Loucy (cell line): ENCODE results near the gene GID8.

ENCODE experiments used
- H2AFZ ChIP-seq: fragments of 200-600 bp; sonication (generic); 2 replicates; pipeline ENCODE4 v1.6.0; 2016; ENCODE audit warnings: antibody characterized with exemption, mild to moderate bottlenecking, low read length, moderate library complexity
- H3F3A ChIP-seq: fragments of 200-600 bp; 2 replicates; pipeline ENCODE4 v1.6.0; 2016; ENCODE audit warnings: antibody characterized with exemption, low read depth, mild to moderate bottlenecking
- H3K27me3 ChIP-seq: fragments of 200-600 bp; sonication (generic); 2 replicates; pipeline ENCODE4 v1.6.1; 2014; ENCODE audit warnings: low read length, mild to moderate bottlenecking; ENCODE audit not compliant: insufficient read depth, poor library complexity, severe bottlenecking
- H3K36me3 ChIP-seq: fragments of 200-600 bp; sonication (generic); 2 replicates; pipeline ENCODE4 v1.6.1; 2016; ENCODE audit warnings: low read length; ENCODE audit not compliant: insufficient read depth
- H3K4me1 ChIP-seq: fragments of 200-600 bp; sonication (generic); 2 replicates; pipeline ENCODE4 v1.5.1; 2014; ENCODE audit warnings: low read length, mild to moderate bottlenecking; ENCODE audit not compliant: insufficient read depth, poor library complexity, severe bottlenecking
- H3K4me2 ChIP-seq: fragments of 200-600 bp; sonication (generic); 2 replicates; pipeline ENCODE4 v1.6.0; 2014; ENCODE audit warnings: antibody characterized with exemption, low read length, low read depth, mild to moderate bottlenecking; ENCODE audit not compliant: poor library complexity, severe bottlenecking
- H3K4me3 ChIP-seq: fragments of 200-600 bp; sonication (generic); 2 replicates; pipeline ENCODE4 v1.5.1; 2014; ENCODE audit warnings: low read length, mild to moderate bottlenecking, mixed read lengths; ENCODE audit not compliant: poor library complexity, severe bottlenecking
- H3K79me2 ChIP-seq: fragments of 200-600 bp; sonication (generic); 2 replicates; pipeline ENCODE4 v1.6.1; 2014; ENCODE audit warnings: low read length; ENCODE audit not compliant: insufficient read depth
- H3K9ac ChIP-seq: fragments of 200-600 bp; sonication (generic); 2 replicates; pipeline ENCODE4 v1.6.0; 2014; ENCODE audit warnings: mild to moderate bottlenecking, low read depth, low read length, moderate library complexity; ENCODE audit not compliant: poor library complexity, severe bottlenecking
- H3K9me2 ChIP-seq: fragments of 200-600 bp; sonication (generic); replicated peaks from 2 replicates; pipeline ENCODE4 v1.6.1; 2016; ENCODE audit warnings: low read depth, low read length, mixed read lengths
- H3K9me3 ChIP-seq: fragments of 200-600 bp; sonication (generic); 2 replicates; pipeline ENCODE4 v1.6.1; 2014; ENCODE audit warnings: mild to moderate bottlenecking, antibody characterized with exemption, low read length, low read depth; ENCODE audit not compliant: insufficient read depth
- H4K20me1 ChIP-seq: fragments of 200-600 bp; sonication (generic); 2 replicates; pipeline ENCODE4 v1.6.0; 2014; ENCODE audit warnings: antibody characterized with exemption, low read length, mild to moderate bottlenecking; ENCODE audit not compliant: insufficient read depth, poor library complexity, severe bottlenecking
- EZH2phosphoT487 ChIP-seq: fragments of 200-600 bp; IDR thresholded peaks from 2 replicates; pipeline ENCODE4 v1.6.1; 2018; ENCODE audit warnings: antibody characterized with exemption, mild to moderate bottlenecking, moderate library complexity, borderline replicate concordance
- TF ChIP-seq, protein P1 (sequence below): fragments of 200-600 bp; sonication (generic); conservative IDR thresholded peaks from 2 replicates; pipeline ENCODE4 v1.5.1; 2014; ENCODE audit warnings: mild to moderate bottlenecking, antibody characterized with exemption, low read length

The GID8 gene

DNA sequence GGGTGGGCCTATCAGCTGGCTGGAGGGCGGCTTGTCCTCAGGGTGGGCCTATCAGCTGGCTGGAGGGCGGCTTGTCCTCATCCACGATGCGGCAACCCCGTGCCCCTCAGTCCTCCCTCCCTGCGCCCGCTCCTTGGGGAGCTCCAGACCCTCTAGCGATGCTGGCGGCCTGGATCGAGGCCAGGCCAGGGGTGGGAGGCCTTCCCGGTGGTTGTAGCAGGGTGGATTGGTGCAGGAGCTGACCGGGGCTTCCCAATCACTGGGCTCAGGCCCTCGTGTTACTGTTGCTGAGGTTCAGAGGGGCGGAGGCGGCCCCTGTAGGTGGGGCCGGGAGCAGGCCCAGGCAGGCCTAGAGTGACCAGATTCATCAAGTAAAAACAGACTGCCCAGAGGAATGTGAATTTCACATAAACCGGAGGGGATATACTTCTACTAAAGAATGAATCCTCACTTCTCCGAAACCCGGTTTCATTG, 23.4 kb downstream of the GID8 start:
- TF ChIP-seq, protein P1, sequence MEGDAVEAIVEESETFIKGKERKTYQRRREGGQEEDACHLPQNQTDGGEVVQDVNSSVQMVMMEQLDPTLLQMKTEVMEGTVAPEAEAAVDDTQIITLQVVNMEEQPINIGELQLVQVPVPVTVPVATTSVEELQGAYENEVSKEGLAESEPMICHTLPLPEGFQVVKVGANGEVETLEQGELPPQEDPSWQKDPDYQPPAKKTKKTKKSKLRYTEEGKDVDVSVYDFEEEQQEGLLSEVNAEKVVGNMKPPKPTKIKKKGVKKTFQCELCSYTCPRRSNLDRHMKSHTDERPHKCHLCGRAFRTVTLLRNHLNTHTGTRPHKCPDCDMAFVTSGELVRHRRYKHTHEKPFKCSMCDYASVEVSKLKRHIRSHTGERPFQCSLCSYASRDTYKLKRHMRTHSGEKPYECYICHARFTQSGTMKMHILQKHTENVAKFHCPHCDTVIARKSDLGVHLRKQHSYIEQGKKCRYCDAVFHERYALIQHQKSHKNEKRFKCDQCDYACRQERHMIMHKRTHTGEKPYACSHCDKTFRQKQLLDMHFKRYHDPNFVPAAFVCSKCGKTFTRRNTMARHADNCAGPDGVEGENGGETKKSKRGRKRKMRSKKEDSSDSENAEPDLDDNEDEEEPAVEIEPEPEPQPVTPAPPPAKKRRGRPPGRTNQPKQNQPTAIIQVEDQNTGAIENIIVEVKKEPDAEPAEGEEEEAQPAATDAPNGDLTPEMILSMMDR: no peak; the same call in 1 of the 2 replicates
- no peak for TF ChIP-seq EZH2phosphoT487
- H3F3A ChIP-seq: no peaks in the 10 kb centered on the region
- H3K9me2 ChIP-seq: no peaks in the 10 kb centered on the region
- peaks cover 2% of the 10 kb centered on the region for H4K20me1 ChIP-seq
- peak overlapping the region; percentile 42 for H3K4me2 ChIP-seq
- peaks cover 37% of the 10 kb centered on the region for H3K4me1 ChIP-seq
- peaks cover 46% of the 10 kb centered on the region for H3K79me2 ChIP-seq
- H3K4me3 ChIP-seq: peak overlapping the region; percentile 60
- H3K36me3 ChIP-seq: peaks cover 19% of the 10 kb centered on the region; the same call in 1 of the 2 replicates
- H3K27me3 ChIP-seq: no peaks in the 10 kb centered on the region
- H3K9ac ChIP-seq: peak overlapping the region; percentile 44
- no peaks in the 10 kb centered on the region for H3K9me3 ChIP-seq
- no peak overlapping the region for H2AFZ ChIP-seq

DNA sequence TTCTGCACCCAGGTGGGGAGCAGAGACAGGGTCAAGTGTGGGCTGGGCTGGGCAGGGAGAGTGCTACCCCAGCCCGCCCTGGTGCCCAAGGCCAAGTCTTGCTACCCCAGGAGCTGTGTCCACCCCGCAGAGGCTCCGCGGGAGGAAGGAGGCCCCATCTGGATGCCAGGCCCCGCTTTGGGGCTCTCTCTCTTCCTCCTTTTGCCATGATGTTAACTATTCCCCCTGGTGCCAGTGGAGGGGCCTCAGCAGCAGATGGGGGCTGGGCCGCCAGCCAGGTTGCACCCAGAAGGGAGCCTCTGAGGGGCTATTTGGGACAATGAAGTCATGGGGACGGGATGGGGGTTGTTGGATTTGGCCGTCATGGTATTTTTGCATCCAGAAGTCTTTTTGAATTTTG, 23.9 kb downstream of the GID8 start:
- TF ChIP-seq, protein P1: no peak
- no peak for TF ChIP-seq EZH2phosphoT487
- Histone ChIP-seq H3K9ac (peak overlapping the region; percentile 44), H3F3A (no peaks in the 10 kb centered on the region), H3K4me3 (peak overlapping the region; percentile 60), H4K20me1 (peaks cover 2% of the 10 kb centered on the region), H3K4me2 (peak overlapping the region; percentile 42), H3K27me3 (no peaks in the 10 kb centered on the region), H3K9me3 (no peaks in the 10 kb centered on the region), H3K36me3 (peaks cover 19% of the 10 kb centered on the region; the same call in 1 of the 2 replicates), H3K79me2 (peaks cover 41% of the 10 kb centered on the region), H3K4me1 (peaks cover 36% of the 10 kb centered on the region), H3K9me2 (no peaks in the 10 kb centered on the region), H2AFZ (no peak overlapping the region)

- TF ChIP-seq EZH2phosphoT487: no peak
- Histone ChIP-seq H3K9me3 (no peaks in the 10 kb centered on the region), H4K20me1 (peaks cover 2% of the 10 kb centered on the region), H3K4me3 (no peak overlapping the region), H3F3A (no peaks in the 10 kb centered on the region), H3K9ac (peak overlapping the region; percentile 44), H2AFZ (no peak overlapping the region), H3K9me2 (no peaks in the 10 kb centered on the region), H3K36me3 (peaks cover 19% of the 10 kb centered on the region; the same call in 1 of the 2 replicates), H3K79me2 (peaks cover 38% of the 10 kb centered on the region), H3K4me2 (peak overlapping the region; percentile 42), H3K27me3 (no peaks in the 10 kb centered on the region), H3K4me1 (peaks cover 36% of the 10 kb centered on the region)
Measured at GRCh38 chr20:62962221-62962879, 24.4 kb downstream of the GID8 start.
